Upper lobe of left lung (tissue), 4 donors: ENCODE results near the gene RIC8B.

Experiments
- CTCF ChIP-seq, 6 experiments: fragments of 450-650 bp in 4 of 6; fragments of 200-600 bp in 2 of 6; sonication (generic) in 2 of 6; IDR thresholded peaks; one replicate each; pipeline ENCODE4 v1.5.1; 2016 to 2019; ENCODE audit warnings: antibody characterized with exemption in 6 of 6
- POLR2A ChIP-seq, 4 donors: fragments of 450-650 bp; IDR thresholded peaks; one replicate each; pipeline ENCODE4 v1.5.1; 2016 to 2017; ENCODE audit warnings: antibody characterized with exemption in 4 of 4, mild to moderate bottlenecking in 2 of 4

- no peak for TF ChIP-seq CTCF (IDR thresholded peaks at IDR 0.05)
- no peak for TF ChIP-seq POLR2A (IDR thresholded peaks at IDR 0.05)
Observed at GRCh38 chr12:106854723-106855122, 80.2 kb downstream of the RIC8B start.
